Activated naive CD8-positive, alpha-beta T cell (primary cell): ENCODE data around the gene ITPR3.

ENCODE experiments used
- H3K27ac Mint-ChIP-seq: one replicate; pipeline ENCODE4 v1.8.0; 2021; ENCODE audit warnings: mixed read lengths
- H3K27me3 Mint-ChIP-seq: one replicate; pipeline ENCODE4 v1.8.0; 2021; ENCODE audit warnings: mixed read lengths
- H3K36me3 Mint-ChIP-seq: one replicate; pipeline ENCODE4 v1.8.0; 2021; ENCODE audit warnings: mixed read lengths
- H3K4me1 Mint-ChIP-seq: one replicate; pipeline ENCODE4 v1.8.0; 2021; ENCODE audit warnings: low read depth, mixed read lengths
- H3K4me3 Mint-ChIP-seq: one replicate; pipeline ENCODE4 v1.8.0; 2021; ENCODE audit warnings: mild to moderate bottlenecking, mixed read lengths
- H3K9me3 Mint-ChIP-seq: one replicate; pipeline ENCODE4 v1.8.0; 2021; ENCODE audit warnings: low read depth, mixed read lengths

The ITPR3 gene

GRCh38 chr6:33731751-33732282, 110.7 kb downstream of the ITPR3 start:
- Mint-ChIP-seq H3K27me3 (no peaks in the 10 kb centered on the region), H3K27ac (no peak overlapping the region), H3K36me3 (no peaks in the 10 kb centered on the region), H3K9me3 (no peaks in the 10 kb centered on the region), H3K4me3 (no peak overlapping the region), H3K4me1 (no peaks in the 10 kb centered on the region)

- Mint-ChIP-seq H3K9me3 (no peaks in the 10 kb centered on the region), H3K27ac (no peak overlapping the region), H3K4me3 (no peak overlapping the region), H3K27me3 (no peaks in the 10 kb centered on the region), H3K4me1 (no peaks in the 10 kb centered on the region), H3K36me3 (no peaks in the 10 kb centered on the region)
These were observed 111.3 kb downstream of the ITPR3 start for GRCh38 chr6:33732385-33732784.

- Mint-ChIP-seq H3K4me1 (no peaks in the 10 kb centered on the region), H3K9me3 (no peaks in the 10 kb centered on the region), H3K27me3 (no peaks in the 10 kb centered on the region), H3K27ac (no peak overlapping the region), H3K4me3 (no peak overlapping the region), H3K36me3 (no peaks in the 10 kb centered on the region)
These were observed 111.9 kb downstream of the ITPR3 start for GRCh38 chr6:33732817-33733708.

- H3K4me1 Mint-ChIP-seq = no peaks in the 10 kb centered on the region
These were observed 112.5 kb downstream of the ITPR3 start for GRCh38 chr6:33733709-33734007.

GRCh38 chr6:33735216-33735615, 114.1 kb downstream of the ITPR3 start:
- Mint-ChIP-seq H3K4me3 (no peak overlapping the region), H3K36me3 (no peaks in the 10 kb centered on the region), H3K27me3 (no peaks in the 10 kb centered on the region), H3K27ac (no peak overlapping the region), H3K9me3 (no peaks in the 10 kb centered on the region), H3K4me1 (no peaks in the 10 kb centered on the region)

More at GRCh38 chr6:33733709-33734007, 112.5 kb downstream of the ITPR3 start:
- no peaks in the 10 kb centered on the region for H3K36me3 Mint-ChIP-seq
- no peak overlapping the region for H3K27ac Mint-ChIP-seq
- H3K9me3 Mint-ChIP-seq = no peaks in the 10 kb centered on the region
- no peaks in the 10 kb centered on the region for H3K27me3 Mint-ChIP-seq
- H3K4me3 Mint-ChIP-seq = no peak overlapping the region

DNA sequence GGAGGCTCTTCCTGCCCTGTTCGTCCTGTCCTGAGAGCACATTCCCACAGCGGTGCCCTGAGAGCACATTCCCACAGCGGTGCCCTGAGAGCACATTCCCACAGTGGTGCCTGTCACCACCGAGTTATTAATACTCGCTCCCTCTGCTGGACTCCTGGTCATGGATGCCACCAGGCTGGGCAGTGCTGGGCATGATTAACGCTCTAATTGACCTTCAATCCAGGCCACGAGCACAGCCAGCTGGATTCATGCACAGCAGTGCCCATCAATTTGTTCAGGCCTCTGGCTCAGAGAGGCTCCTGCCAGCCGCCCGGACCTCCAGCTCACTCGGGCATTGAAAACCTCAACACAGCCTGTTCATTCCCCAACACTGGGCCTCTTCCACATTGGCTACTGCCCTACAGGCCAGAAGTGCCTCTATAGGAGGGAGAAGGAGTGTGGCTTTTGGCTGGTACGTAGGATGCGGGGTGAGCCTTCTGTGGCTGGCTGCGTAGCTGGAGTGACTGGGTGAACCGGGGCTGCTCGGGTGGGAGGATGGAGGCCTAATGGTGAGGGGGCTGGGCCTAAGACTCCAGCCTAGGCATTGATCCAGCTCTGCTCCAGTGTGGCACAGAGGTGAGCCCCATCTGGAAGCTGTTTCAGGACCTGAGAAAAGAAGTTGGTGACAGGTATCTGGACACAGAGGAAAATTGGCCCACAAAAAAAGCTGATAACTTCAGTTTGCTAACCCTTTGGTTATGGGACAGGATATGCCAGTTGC, 116.3 kb downstream of the ITPR3 start:
- H3K4me3 Mint-ChIP-seq = no peak overlapping the region
- H3K4me1 Mint-ChIP-seq = no peaks in the 10 kb centered on the region
- H3K27ac Mint-ChIP-seq = no peak overlapping the region
- no peaks in the 10 kb centered on the region for H3K27me3 Mint-ChIP-seq
- no peaks in the 10 kb centered on the region for H3K36me3 Mint-ChIP-seq
- H3K9me3 Mint-ChIP-seq = no peaks in the 10 kb centered on the region

DNA sequence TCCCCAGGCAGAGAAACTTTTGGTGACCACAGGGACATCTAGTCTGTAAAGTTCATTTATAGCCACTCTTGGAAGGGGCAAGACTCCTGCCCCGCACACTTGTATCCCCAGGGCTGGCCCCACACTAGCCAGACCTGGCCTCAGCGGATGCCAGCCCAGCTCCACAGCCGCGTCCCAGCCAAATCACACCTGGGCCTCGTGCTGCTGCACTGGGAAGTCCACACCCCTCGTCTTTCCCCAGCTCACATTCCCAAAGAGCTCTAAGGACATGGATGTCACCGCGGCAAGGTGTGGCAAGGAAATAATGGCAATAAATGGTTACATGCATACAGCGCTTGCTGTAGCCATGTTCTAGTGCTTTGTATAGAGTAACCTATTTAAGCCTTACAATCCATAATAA, 117.0 kb downstream of the ITPR3 start:
- H3K4me1 Mint-ChIP-seq = no peaks in the 10 kb centered on the region

DNA sequence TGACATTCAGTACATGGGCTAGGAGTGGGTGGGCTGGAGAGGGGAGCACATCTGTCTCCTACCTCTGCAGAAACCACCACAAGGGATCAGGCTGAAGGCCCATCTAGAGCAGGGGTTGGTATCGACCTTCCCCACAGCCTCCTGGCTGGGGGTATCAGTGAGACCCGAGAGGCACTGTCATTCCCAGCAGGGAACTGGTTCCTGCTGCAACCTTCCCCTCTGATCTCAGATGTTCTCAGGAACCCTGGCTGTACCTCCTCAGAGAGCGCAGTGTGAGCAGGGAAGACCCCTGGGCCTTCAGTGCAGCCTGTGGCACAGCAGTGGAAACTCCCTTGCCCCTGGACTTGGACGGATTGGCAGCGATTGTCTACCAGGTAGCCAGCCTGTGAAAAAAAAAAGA, 117.8 kb downstream of the ITPR3 start:
- Mint-ChIP-seq H3K27ac (no peak overlapping the region), H3K4me3 (no peak overlapping the region), H3K9me3 (no peaks in the 10 kb centered on the region), H3K36me3 (no peaks in the 10 kb centered on the region), H3K4me1 (no peaks in the 10 kb centered on the region), H3K27me3 (peaks cover 2% of the 10 kb centered on the region)

More for the DNA sequence above, 117.0 kb downstream of the ITPR3 start:
- Mint-ChIP-seq H3K4me3 (no peak overlapping the region), H3K9me3 (no peaks in the 10 kb centered on the region), H3K27ac (no peak overlapping the region), H3K36me3 (no peaks in the 10 kb centered on the region), H3K27me3 (peaks cover 2% of the 10 kb centered on the region)

DNA sequence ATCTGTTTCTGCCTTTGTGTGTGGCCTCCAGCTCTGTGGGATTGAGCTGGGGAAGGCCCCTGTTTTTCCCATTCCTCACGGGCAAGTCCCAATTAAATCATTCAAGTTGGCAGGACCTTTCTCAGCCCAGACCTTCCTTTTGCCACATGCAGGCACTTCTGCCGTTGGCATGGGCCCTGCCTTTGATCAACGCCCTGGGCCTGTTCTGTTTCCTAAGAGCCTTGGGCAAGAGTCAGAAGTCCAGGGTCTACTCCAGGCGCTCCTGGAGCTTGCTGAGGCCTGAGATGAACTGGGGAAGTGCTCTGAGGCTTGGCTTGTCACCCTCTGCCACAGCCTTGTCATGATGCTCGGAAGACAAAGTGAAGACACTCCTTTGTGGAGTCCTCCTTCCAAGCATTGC, 118.4 kb downstream of the ITPR3 start:
- Mint-ChIP-seq H3K4me3 (no peak overlapping the region), H3K4me1 (peaks cover 3% of the 10 kb centered on the region), H3K27ac (no peak overlapping the region), H3K9me3 (no peaks in the 10 kb centered on the region), H3K36me3 (no peaks in the 10 kb centered on the region), H3K27me3 (peaks cover 2% of the 10 kb centered on the region)

- H3K36me3 Mint-ChIP-seq = no peaks in the 10 kb centered on the region
- peaks cover 2% of the 10 kb centered on the region for H3K27me3 Mint-ChIP-seq
- peaks cover 3% of the 10 kb centered on the region for H3K4me1 Mint-ChIP-seq
- H3K27ac Mint-ChIP-seq = no peak overlapping the region
- H3K9me3 Mint-ChIP-seq = no peaks in the 10 kb centered on the region
- no peak overlapping the region for H3K4me3 Mint-ChIP-seq
These were observed 119.1 kb downstream of the ITPR3 start for GRCh38 chr6:33740204-33740608.

DNA sequence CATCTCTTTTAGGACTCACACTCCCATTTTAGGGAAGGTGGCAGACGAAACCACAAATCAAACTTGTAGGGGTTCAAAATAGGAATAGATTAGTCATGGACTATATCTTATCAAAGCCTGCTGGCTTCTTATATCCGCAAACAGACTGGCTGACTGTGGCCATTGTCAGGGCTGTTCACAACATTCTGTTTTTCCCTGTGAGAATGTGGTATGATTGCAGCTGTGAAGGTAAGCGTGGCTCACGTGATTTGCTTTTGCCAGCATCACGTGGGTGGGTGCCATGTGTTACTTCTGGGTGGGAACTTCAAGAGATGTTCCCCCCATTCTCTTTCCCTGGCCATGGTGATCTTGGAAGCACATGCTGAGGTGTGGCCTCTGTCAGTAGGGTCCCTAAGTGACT, 119.7 kb downstream of the ITPR3 start:
- Mint-ChIP-seq H3K4me3 (no peak overlapping the region), H3K27me3 (peaks cover 2% of the 10 kb centered on the region), H3K27ac (no peak overlapping the region), H3K9me3 (no peaks in the 10 kb centered on the region), H3K36me3 (no peaks in the 10 kb centered on the region), H3K4me1 (peaks cover 3% of the 10 kb centered on the region)

GRCh38 chr6:33742092-33742491, 121.0 kb downstream of the ITPR3 start:
- Mint-ChIP-seq H3K4me1 (peaks cover 3% of the 10 kb centered on the region), H3K4me3 (no peak overlapping the region), H3K9me3 (no peaks in the 10 kb centered on the region), H3K27ac (no peak overlapping the region), H3K27me3 (peaks cover 2% of the 10 kb centered on the region), H3K36me3 (no peaks in the 10 kb centered on the region)

DNA sequence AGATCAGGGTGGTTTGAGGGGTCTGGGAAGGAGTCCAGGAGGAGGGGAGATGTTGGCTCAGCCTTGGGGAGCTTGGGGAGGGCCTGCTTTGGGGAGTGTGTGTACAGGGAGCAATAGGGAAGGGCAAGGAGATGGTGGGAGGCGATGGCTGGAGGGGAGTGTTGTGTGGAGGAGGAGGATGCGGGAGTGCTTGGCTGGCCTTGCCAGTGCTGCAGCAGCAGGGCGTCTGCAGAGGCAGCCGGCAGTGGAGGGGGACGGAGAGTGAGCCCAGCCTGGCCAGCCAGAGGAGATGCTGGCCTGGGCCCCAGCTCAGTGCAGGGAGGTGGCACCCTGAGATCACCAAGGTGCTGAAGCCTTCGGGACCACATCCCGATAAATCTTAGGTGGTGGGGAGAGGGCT, 121.7 kb downstream of the ITPR3 start:
- Mint-ChIP-seq H3K9me3 (no peaks in the 10 kb centered on the region), H3K27ac (no peak overlapping the region), H3K4me1 (peaks cover 3% of the 10 kb centered on the region), H3K27me3 (peaks cover 2% of the 10 kb centered on the region), H3K36me3 (no peaks in the 10 kb centered on the region), H3K4me3 (no peak overlapping the region)

- H3K27ac Mint-ChIP-seq = no peak overlapping the region
- peaks cover 3% of the 10 kb centered on the region for H3K4me1 Mint-ChIP-seq
- H3K4me3 Mint-ChIP-seq = no peak overlapping the region
- H3K9me3 Mint-ChIP-seq = no peaks in the 10 kb centered on the region
- H3K27me3 Mint-ChIP-seq = peaks cover 2% of the 10 kb centered on the region
- no peaks in the 10 kb centered on the region for H3K36me3 Mint-ChIP-seq
These were observed 123.1 kb downstream of the ITPR3 start for GRCh38 chr6:33744001-33744848.
